Measurements from ENCODE around the gene ZNF8.

GRCh38 chr19:58291943-58292342 is 13.2 kb downstream of the ZNF8 start:
- TF ChIP-seq POLR2A (IDR thresholded peaks at IDR 0.05): no peak
- no peak for TF ChIP-seq CTCF (IDR thresholded peaks at IDR 0.05)
- TF ChIP-seq EP300 (IDR thresholded peaks at IDR 0.05): no peak
- no peak for TF ChIP-seq POLR2AphosphoS5 (IDR thresholded peaks at IDR 0.05)

All from gastroesophageal sphincter (tissue), 3 donors.